A673 (cell line): ENCODE results near the gene CENPA.

ENCODE experiments used
- EZH2 ChIP-seq: fragments of 200-600 bp; sonication (generic); IDR thresholded peaks from 2 replicates; pipeline ENCODE4 v1.6.1; 2017; ENCODE audit warnings: borderline replicate concordance, low read depth, mild to moderate bottlenecking, mixed read lengths, antibody characterized with exemption, low read length; ENCODE audit not compliant: poor library complexity, severe bottlenecking
- TF ChIP-seq, protein P1 (sequence below): fragments of 300-800, 200-600 bp; sonication (generic); conservative IDR thresholded peaks from 2 replicates; pipeline ENCODE4 v1.5.1; 2017; ENCODE audit warnings: low read depth, mild to moderate bottlenecking, antibody characterized with exemption, low read length, moderate library complexity, mixed read lengths

GRCh38 chr2:26805241-26805676 is 19.4 kb downstream of the CENPA start:
- TF ChIP-seq, protein P1, sequence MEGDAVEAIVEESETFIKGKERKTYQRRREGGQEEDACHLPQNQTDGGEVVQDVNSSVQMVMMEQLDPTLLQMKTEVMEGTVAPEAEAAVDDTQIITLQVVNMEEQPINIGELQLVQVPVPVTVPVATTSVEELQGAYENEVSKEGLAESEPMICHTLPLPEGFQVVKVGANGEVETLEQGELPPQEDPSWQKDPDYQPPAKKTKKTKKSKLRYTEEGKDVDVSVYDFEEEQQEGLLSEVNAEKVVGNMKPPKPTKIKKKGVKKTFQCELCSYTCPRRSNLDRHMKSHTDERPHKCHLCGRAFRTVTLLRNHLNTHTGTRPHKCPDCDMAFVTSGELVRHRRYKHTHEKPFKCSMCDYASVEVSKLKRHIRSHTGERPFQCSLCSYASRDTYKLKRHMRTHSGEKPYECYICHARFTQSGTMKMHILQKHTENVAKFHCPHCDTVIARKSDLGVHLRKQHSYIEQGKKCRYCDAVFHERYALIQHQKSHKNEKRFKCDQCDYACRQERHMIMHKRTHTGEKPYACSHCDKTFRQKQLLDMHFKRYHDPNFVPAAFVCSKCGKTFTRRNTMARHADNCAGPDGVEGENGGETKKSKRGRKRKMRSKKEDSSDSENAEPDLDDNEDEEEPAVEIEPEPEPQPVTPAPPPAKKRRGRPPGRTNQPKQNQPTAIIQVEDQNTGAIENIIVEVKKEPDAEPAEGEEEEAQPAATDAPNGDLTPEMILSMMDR: no peak
- no peak for TF ChIP-seq EZH2
